Mesendoderm (in vitro differentiated cells): Measurements from ENCODE around the gene TCIRG1.

Source experiments
- DNase-seq: peaks from one replicate; pipeline ENCODE4 v3.0.0; 2013
- H2AK5ac ChIP-seq: 2 replicates; pipeline ENCODE4 v1.6.1; 2013; ENCODE audit warnings: low read length, inconsistent platforms
- H2BK120ac ChIP-seq: 2 replicates; pipeline ENCODE4 v1.6.1; 2013; ENCODE audit warnings: low read depth, mild to moderate bottlenecking, low read length, moderate library complexity, mixed read lengths
- H2BK15ac ChIP-seq: replicated peaks from 2 replicates; pipeline ENCODE4 v1.6.1; 2013; ENCODE audit warnings: low read depth, mild to moderate bottlenecking, moderate library complexity
- H2BK5ac ChIP-seq: 2 replicates; pipeline ENCODE4 v1.6.1; 2013; ENCODE audit warnings: low read length, inconsistent platforms
- H3K18ac ChIP-seq: 2 replicates; pipeline ENCODE4 v1.6.1; 2013; ENCODE audit warnings: mild to moderate bottlenecking, low read length, mixed read lengths
- H3K23ac ChIP-seq: one replicate; pipeline ENCODE4 v1.6.1; 2013; ENCODE audit warnings: low read length
- H3K27ac ChIP-seq: 2 replicates; pipeline ENCODE4 v1.5.1; 2013; ENCODE audit warnings: low read depth, mild to moderate bottlenecking, inconsistent platforms, low read length, moderate library complexity
- H3K27me3 ChIP-seq: 2 replicates; pipeline ENCODE4 v1.6.1; 2013; ENCODE audit warnings: low read length, control low read depth, mild to moderate bottlenecking, inconsistent platforms; ENCODE audit not compliant: insufficient read depth, poor library complexity
- H3K36me3 ChIP-seq: 2 replicates; pipeline ENCODE4 v1.6.1; 2013; ENCODE audit warnings: low read length, inconsistent platforms; ENCODE audit not compliant: control insufficient read depth, insufficient read depth
- H3K4ac ChIP-seq: one replicate; pipeline ENCODE4 v1.6.1; 2013; ENCODE audit warnings: low read depth, mild to moderate bottlenecking, low read length, moderate library complexity
- H3K4me1 ChIP-seq: 2 replicates; pipeline ENCODE4 v1.6.1; 2013; ENCODE audit warnings: low read depth, low read length, inconsistent platforms; ENCODE audit not compliant: control insufficient read depth
- H3K4me2 ChIP-seq: 2 replicates; pipeline ENCODE4 v1.6.1; 2013; ENCODE audit warnings: low read length
- H3K4me3 ChIP-seq: 2 replicates; pipeline ENCODE4 v1.5.1; 2013; ENCODE audit warnings: mild to moderate bottlenecking, low read length
- H3K56ac ChIP-seq: one replicate; pipeline ENCODE4 v1.6.1; 2013; ENCODE audit warnings: low read length
- H3K79me1 ChIP-seq: 2 replicates; pipeline ENCODE4 v1.6.1; 2013; ENCODE audit warnings: low read length, inconsistent platforms
- H3K79me2 ChIP-seq: 2 replicates; pipeline ENCODE4 v1.6.1; 2013; ENCODE audit warnings: mild to moderate bottlenecking, low read length; ENCODE audit not compliant: control insufficient read depth, insufficient read depth
- H3K9ac ChIP-seq: 2 replicates; pipeline ENCODE4 v1.6.1; 2013; ENCODE audit warnings: low read length, inconsistent platforms
- H4K5ac ChIP-seq: one replicate; pipeline ENCODE4 v1.6.1; 2013; ENCODE audit warnings: low read length
- H4K8ac ChIP-seq: one replicate; pipeline ENCODE4 v1.6.1; 2013; ENCODE audit warnings: low read depth, mild to moderate bottlenecking, control low read depth, low read length, moderate library complexity
- WGBS: extraction: QIAGEN DNeasy Blood & Tissue Kit; methylation state at CpG from one replicate; pipeline ENCODE4 v1.1.7; 2013; ENCODE audit warnings: low lambda C conversion rate, missing lambda C conversion rate; ENCODE audit not compliant: insufficient coverage; ENCODE audit errors: extremely low coverage; 5-methylcytosine and 5-hydroxymethylcytosine counted together

The TCIRG1 gene

GRCh38 chr11:68020575-68020974, 18.2 kb upstream of the TCIRG1 start:
- H3K23ac ChIP-seq, result no peak overlapping the region
- H3K4me3 ChIP-seq, result no peak overlapping the region
- H2AK5ac ChIP-seq, result no peak overlapping the region
- no peak overlapping the region for H3K4me2 ChIP-seq
- H3K18ac ChIP-seq, result no peak overlapping the region
- H3K36me3 ChIP-seq, result no peaks in the 10 kb centered on the region
- no peaks in the 10 kb centered on the region for H3K79me1 ChIP-seq
- H3K27me3 ChIP-seq, result no peaks in the 10 kb centered on the region
- no peak overlapping the region for H3K27ac ChIP-seq
- no peak overlapping the region for H2BK120ac ChIP-seq
- no peak overlapping the region for H3K4ac ChIP-seq
- WGBS, result no CpG with 5 or more reads among the region's 11 CpGs
- H3K4me1 ChIP-seq, result no peaks in the 10 kb centered on the region
- H3K56ac ChIP-seq, result no peak overlapping the region
- DNase-seq, result peak; percentile 61
- no peak overlapping the region for H3K9ac ChIP-seq
- H2BK5ac ChIP-seq, result no peak overlapping the region
- no peak overlapping the region for H4K8ac ChIP-seq
- H3K79me2 ChIP-seq, result no peaks in the 10 kb centered on the region
- H4K5ac ChIP-seq, result no peak overlapping the region
- no peak overlapping the region for H2BK15ac ChIP-seq

DNA sequence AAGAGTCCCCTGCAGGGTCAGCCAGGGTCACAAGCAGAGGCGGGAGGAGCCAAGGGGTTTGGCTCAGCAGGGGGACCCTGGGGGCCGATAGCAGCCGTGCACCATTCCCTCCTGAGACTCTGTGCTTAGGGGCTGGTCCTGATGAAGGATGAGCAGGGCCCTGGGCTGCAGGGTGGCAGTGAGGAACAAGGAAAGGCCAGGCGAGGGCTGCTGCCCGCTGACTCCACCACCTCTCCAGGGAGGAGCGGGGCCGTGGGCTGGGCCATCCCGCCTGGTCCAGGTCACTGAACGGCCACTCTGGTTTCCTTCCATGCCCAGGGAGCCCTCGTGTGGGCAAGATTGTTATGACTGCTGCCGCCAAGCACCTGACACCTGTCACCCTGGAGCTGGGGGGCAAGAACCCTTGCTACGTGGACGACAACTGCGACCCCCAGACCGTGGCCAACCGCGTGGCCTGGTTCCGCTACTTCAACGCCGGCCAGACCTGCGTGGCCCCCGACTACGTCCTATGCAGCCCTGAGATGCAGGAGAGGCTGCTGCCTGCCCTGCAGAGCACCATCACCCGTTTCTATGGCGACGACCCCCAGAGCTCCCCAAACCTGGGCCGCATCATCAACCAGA, 17.5 kb upstream of the TCIRG1 start:
- Histone ChIP-seq H3K4ac (no peak overlapping the region), H3K36me3 (no peaks in the 10 kb centered on the region), H3K4me3 (no peak overlapping the region), H3K23ac (no peak overlapping the region), H3K56ac (no peak overlapping the region), H4K5ac (no peak overlapping the region), H3K79me1 (no peaks in the 10 kb centered on the region), H2BK15ac (no peak overlapping the region), H3K4me1 (no peaks in the 10 kb centered on the region), H3K27ac (no peak overlapping the region), H4K8ac (no peak overlapping the region), H3K4me2 (no peak overlapping the region), H2BK120ac (no peak overlapping the region), H2BK5ac (no peak overlapping the region), H3K27me3 (no peaks in the 10 kb centered on the region), H3K18ac (no peak overlapping the region), H2AK5ac (no peak overlapping the region), H3K79me2 (no peaks in the 10 kb centered on the region), H3K9ac (no peak overlapping the region)
- WGBS, result no CpG with 5 or more reads among the region's 27 CpGs
- no peak for DNase-seq

GRCh38 chr11:68022531-68022930, 16.3 kb upstream of the TCIRG1 start:
- WGBS, result no CpG with 5 or more reads among the region's 13 CpGs
- H3K56ac ChIP-seq, result no peak overlapping the region
- H3K9ac ChIP-seq, result no peak overlapping the region

DNA sequence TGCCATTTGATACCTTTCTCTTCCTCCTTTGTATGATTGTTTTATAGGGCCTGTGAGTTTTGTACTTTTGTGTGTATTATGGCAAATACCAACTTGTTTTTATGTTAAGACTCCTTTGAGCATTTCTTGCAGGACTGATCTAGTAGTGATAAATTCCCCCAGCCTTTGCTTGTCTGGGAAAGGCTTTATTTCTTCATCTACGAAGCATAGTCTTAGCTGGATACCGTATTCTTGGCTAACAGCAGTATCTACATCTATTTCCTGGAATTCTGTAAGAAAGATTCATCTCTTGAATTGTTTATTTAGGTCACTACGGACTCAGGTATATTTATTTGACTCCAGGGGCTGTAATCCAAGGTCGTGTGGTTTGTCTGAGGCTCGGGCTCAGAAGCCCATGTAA, 14.3 kb upstream of the TCIRG1 start:
- Histone ChIP-seq H2BK15ac (no peak overlapping the region), H3K23ac (no peak overlapping the region), H3K56ac (no peak overlapping the region), H3K36me3 (no peaks in the 10 kb centered on the region), H3K4me2 (no peak overlapping the region), H3K4ac (no peak overlapping the region), H2BK120ac (no peak overlapping the region), H4K8ac (no peak overlapping the region), H4K5ac (no peak overlapping the region), H3K4me1 (no peaks in the 10 kb centered on the region), H3K27me3 (no peaks in the 10 kb centered on the region), H2BK5ac (no peak overlapping the region), H3K27ac (no peak overlapping the region), H2AK5ac (no peak overlapping the region), H3K4me3 (no peak overlapping the region), H3K18ac (no peak overlapping the region), H3K79me1 (peaks cover under 1% of the 10 kb centered on the region), H3K79me2 (no peaks in the 10 kb centered on the region), H3K9ac (no peak overlapping the region)
- WGBS, result no CpG with 5 or more reads among the region's 5 CpGs
- no peak for DNase-seq

More at GRCh38 chr11:68022531-68022930, 16.3 kb upstream of the TCIRG1 start:
- Histone ChIP-seq H3K23ac (no peak overlapping the region), H2BK5ac (no peak overlapping the region), H2AK5ac (no peak overlapping the region), H3K79me2 (no peaks in the 10 kb centered on the region), H3K4me1 (no peaks in the 10 kb centered on the region), H2BK15ac (no peak overlapping the region), H4K8ac (no peak overlapping the region), H3K18ac (no peak overlapping the region), H3K27ac (no peak overlapping the region), H3K79me1 (no peaks in the 10 kb centered on the region), H3K4me3 (no peak overlapping the region), H3K4me2 (no peak overlapping the region), H4K5ac (no peak overlapping the region), H3K36me3 (no peaks in the 10 kb centered on the region), H3K4ac (no peak overlapping the region), H2BK120ac (no peak overlapping the region), H3K27me3 (no peaks in the 10 kb centered on the region)
- DNase-seq, result no peak

- H4K5ac ChIP-seq, result no peak overlapping the region
- no peak overlapping the region for H3K4me2 ChIP-seq
- no peak overlapping the region for H3K23ac ChIP-seq
- no peak overlapping the region for H2AK5ac ChIP-seq
- H3K18ac ChIP-seq, result no peak overlapping the region
- H3K79me2 ChIP-seq, result no peaks in the 10 kb centered on the region
- no peaks in the 10 kb centered on the region for H3K4me1 ChIP-seq
- H3K27me3 ChIP-seq, result no peaks in the 10 kb centered on the region
- no peak overlapping the region for H2BK15ac ChIP-seq
- H2BK5ac ChIP-seq, result no peak overlapping the region
- no peaks in the 10 kb centered on the region for H3K36me3 ChIP-seq
- no peak overlapping the region for H3K56ac ChIP-seq
- no peak overlapping the region for H4K8ac ChIP-seq
- no peak overlapping the region for H3K4me3 ChIP-seq
- no peak overlapping the region for H3K9ac ChIP-seq
- DNase-seq, result no peak
- H3K27ac ChIP-seq, result no peak overlapping the region
- no peak overlapping the region for H2BK120ac ChIP-seq
- peaks cover 2% of the 10 kb centered on the region for H3K79me1 ChIP-seq
- no CpG with 5 or more reads among the region's 5 CpGs for WGBS
- H3K4ac ChIP-seq, result no peak overlapping the region
These were observed 13.8 kb upstream of the TCIRG1 start for GRCh38 chr11:68025047-68025446.
